OCI-LY7 (cell line): ENCODE results near the gene IGF1.

Experiments used
- EZH2phosphoT487 ChIP-seq: fragments of 200-600 bp; sonication (generic); IDR thresholded peaks from 2 replicates; pipeline ENCODE4 v1.6.1; 2018; ENCODE audit warnings: low read depth, borderline replicate concordance, mild to moderate bottlenecking, mixed run types, antibody characterized with exemption, low read length, moderate library complexity, mixed read lengths
- TF ChIP-seq, protein P1 (sequence below): fragments of 200-600 bp; sonication (generic); conservative IDR thresholded peaks from 2 replicates; pipeline ENCODE4 v1.5.1; 2014; ENCODE audit warnings: mild to moderate bottlenecking, antibody characterized with exemption, low read length, moderate library complexity, mixed read lengths

GRCh38 chr12:102497743-102498142 lies 17.4 kb upstream of the IGF1 start:
- TF ChIP-seq, protein P1, sequence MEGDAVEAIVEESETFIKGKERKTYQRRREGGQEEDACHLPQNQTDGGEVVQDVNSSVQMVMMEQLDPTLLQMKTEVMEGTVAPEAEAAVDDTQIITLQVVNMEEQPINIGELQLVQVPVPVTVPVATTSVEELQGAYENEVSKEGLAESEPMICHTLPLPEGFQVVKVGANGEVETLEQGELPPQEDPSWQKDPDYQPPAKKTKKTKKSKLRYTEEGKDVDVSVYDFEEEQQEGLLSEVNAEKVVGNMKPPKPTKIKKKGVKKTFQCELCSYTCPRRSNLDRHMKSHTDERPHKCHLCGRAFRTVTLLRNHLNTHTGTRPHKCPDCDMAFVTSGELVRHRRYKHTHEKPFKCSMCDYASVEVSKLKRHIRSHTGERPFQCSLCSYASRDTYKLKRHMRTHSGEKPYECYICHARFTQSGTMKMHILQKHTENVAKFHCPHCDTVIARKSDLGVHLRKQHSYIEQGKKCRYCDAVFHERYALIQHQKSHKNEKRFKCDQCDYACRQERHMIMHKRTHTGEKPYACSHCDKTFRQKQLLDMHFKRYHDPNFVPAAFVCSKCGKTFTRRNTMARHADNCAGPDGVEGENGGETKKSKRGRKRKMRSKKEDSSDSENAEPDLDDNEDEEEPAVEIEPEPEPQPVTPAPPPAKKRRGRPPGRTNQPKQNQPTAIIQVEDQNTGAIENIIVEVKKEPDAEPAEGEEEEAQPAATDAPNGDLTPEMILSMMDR, result no peak
- no peak for TF ChIP-seq EZH2phosphoT487
